HG02970 (cell line): ENCODE results near the gene PAK6.

Source experiments
- ATAC-seq: cut with Tn5 transposase; IDR thresholded peaks from one replicate; pipeline ENCODE4 v1.9.1; 2021; ENCODE audit warnings: mild to moderate bottlenecking, moderate library complexity, moderate number of reproducible peaks; ENCODE audit not compliant: unreplicated experiment, low FRiP score

Gene PAK6

GRCh38 chr15:40253167-40253790 lies 14.4 kb downstream of the PAK6 start:
- ATAC-seq = no peak

DNA sequence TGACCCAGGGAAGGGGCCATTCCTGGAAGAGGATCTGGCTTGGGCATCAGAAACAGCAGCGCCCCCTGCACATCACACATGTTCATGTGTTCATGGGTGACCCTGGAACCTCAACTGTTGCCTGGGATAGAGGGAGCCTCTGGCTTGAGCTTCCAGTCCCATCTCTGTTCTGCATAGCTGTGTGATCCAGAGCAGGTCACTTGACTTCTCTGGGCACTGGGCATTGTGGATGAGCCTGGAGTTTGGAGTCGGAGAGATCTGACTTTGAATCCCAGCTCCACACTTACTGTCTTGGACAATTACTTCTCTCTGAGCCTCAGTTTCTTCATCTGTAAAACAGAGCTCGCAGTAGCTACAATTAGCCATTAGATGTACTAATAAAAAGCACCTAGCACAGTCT lies 15.6 kb downstream of the PAK6 start:
- no peak for ATAC-seq

- ATAC-seq = no peak
Observed at GRCh38 chr15:40255033-40255432, 16.2 kb downstream of the PAK6 start.

DNA sequence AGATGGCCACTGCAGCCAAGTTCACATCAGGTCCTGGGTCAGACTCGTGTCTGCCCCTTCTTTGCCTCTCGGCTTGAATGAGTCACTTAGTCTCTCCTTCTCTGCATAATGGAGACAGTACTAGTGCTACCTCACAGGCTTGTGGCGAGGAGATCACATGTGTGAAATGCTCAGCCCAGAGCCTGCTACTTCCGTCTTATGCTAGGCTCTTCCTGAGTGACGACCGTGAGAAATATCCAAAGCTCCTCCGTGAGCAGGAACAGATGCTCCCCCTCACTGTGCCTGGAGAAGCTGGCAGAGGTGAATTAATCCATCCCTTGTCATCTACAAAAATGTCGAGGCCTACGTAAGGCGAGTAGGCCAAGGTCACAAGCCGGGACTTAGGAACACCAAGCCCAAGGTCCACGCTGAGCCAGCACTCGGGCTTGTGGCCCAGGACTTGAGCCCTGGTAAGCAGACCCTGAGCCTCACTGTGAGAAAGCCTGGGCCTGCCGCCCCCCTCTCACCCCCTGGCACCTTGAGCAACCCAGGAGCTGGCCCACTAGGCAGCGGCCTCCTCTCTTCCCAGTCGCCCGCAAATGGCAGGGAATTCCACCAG lies 17.9 kb downstream of the PAK6 start:
- ATAC-seq = no peak

DNA sequence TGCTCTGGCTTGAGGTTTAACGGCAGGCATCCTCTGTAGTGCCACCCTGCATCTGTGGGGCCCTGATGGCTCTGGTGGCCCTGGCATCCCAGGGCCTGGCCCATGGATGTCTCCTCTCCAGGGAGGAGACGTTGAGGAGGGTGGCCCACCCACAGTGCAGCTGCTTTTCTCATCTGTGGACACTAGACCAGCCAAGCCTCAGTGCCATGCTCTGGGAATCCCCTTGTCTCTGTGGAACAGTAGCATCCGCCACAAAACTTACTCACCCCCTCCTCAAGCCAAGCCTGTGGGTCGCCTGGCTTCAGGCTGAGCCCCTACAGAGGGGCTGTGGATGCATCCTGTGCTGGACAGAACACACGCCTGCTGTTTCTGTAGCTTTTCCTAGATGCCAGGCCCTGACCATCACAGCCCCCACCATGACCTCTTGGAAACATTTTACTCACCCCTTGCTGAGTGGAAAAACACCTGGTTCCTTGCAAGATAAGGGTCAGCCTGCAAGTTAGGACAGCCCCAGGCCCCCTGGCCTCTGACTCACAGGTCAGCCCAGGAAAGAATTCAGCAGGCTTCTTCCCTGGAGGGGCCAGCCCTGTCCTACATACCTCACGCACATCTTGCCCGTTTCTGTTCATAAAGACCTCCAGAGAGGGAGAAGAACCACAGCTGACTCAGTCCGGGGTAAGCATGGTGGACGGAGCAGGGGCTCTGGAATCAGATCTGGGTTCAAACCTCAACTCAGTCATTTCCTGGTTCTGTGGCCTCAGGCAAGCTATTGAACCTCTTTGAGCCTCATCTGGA lies 19.0 kb downstream of the PAK6 start:
- ATAC-seq = no peak

DNA sequence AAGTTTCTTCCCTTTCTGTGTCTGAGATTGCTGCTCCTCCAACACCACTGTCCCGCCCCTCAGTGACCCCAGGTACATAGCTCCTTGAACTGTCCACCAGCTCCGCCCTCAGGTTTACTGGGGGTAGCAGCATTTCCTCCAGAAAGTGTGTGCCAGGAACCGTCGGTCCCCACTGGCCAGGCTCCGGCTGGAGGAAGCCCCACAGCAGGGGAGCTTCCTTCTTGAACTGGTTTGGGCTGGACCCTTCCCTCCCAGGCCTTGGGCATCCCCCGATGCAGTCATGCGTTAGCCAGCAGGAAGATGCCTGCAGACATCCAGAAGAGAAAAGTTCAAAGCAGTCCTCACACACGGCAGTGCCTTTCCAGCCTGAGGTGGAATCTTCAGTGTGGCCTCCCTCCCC lies 19.7 kb downstream of the PAK6 start:
- ATAC-seq = no peak

DNA sequence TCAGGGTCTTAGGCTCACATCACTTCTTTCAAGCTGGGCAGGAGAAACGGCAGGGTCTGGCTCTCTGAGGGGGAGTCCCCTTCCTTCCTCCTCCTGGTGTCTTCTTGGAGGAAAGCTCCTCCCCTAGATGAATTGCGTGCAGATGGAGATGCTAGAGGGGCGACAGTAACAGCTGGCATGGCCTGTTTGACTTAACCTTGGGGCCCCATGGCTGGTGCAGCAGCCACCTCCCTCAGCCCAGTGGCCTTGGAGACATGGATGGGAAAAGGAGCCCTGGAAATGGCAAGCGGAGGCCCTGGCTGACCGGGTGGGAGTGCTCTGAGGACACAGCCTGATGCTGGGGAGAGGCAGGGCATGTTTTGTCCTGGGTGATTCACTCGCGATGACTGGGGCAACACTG lies 20.2 kb downstream of the PAK6 start:
- no peak for ATAC-seq

GRCh38 chr15:40263024-40263754 lies 24.3 kb downstream of the PAK6 start:
- no peak for ATAC-seq

DNA sequence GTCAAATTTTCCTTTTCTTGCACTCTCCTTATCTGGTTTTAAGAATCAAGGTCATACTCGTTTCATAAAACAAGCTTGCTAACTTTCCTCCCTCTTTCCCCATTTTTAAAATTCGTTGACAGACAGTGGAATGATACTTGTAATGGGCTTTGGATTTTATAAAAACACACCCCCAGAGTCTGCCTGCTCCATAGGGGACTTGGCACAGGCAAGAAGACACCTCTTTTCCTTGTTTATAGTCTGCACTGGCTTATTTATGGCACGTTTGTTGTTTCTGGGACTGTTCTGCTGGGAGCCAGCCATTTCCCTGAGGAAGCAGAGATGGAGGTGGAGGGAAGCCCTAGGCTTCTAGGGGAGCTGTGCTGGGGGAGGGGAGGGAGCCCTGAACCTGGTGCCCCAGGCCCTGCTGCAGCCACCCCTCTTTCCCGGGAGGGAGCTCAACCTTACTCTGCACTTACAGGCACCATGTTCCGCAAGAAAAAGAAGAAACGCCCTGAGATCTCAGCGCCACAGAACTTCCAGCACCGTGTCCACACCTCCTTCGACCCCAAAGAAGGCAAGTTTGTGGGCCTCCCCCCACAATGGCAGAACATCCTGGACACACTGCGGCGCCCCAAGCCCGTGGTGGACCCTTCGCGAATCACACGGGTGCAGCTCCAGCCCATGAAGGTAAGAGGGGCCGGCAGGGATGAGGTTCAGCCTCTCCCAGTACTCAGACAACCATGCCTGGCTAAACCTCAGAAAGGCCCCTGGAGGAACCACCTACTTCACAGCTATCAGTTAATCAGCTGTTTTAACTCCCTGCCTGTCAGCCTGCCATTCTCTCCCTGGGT lies 25.7 kb downstream of the PAK6 start:
- no peak for ATAC-seq

GRCh38 chr15:40265355-40265754 lies 26.5 kb downstream of the PAK6 start:
- no peak for ATAC-seq

DNA sequence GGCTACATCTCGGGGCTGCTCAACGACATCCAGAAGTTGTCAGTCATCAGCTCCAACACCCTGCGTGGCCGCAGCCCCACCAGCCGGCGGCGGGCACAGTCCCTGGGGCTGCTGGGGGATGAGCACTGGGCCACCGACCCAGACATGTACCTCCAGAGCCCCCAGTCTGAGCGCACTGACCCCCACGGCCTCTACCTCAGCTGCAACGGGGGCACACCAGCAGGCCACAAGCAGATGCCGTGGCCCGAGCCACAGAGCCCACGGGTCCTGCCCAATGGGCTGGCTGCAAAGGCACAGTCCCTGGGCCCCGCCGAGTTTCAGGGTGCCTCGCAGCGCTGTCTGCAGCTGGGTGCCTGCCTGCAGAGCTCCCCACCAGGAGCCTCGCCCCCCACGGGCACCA lies 27.0 kb downstream of the PAK6 start:
- ATAC-seq = no peak

GRCh38 chr15:40266828-40267304 lies 28.0 kb downstream of the PAK6 start:
- ATAC-seq = no peak

DNA sequence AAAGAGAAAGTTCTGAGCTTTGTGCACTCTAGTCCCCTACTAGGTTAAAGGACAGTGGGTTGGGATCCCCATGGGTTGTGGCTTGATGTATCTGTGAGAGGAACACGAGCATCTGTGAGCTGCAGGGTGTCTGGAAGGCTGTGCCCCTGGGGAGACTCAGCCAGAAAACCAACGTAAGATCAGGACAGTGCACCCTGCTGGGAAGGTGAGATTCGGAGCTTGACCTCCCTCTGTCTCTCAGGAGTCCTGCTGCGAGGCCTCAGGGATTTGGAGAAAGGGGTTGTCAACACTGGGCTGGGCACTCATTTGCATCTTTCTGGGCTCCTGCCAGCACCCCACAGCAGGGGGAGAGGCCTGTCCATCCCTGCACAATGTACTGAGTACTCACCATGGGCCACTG lies 28.8 kb downstream of the PAK6 start:
- no peak for ATAC-seq

DNA sequence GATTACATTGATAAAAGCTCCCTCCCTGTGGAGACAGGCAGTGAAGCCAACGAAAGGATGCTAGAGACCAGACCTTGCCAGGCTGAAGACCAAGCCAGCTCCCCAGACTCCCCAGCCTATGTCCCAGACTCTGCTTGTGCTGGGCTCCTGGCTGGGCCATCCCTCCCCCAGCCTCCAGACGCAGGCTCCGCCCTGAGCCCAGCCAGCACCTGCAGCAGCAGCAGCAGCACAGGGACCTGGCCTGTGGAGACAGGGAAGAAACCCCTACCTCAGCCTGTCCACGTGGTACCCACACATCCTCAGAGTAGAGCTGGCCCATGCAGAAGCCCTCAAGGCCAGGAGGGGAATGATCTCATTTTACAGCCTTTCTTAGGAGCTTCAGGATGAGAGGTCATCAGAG lies 30.7 kb downstream of the PAK6 start:
- ATAC-seq = no peak

GRCh38 chr15:40270246-40270995 lies 31.6 kb downstream of the PAK6 start:
- ATAC-seq = no peak

GRCh38 chr15:40271685-40272484 lies 33.0 kb downstream of the PAK6 start:
- ATAC-seq = no peak

- no peak for ATAC-seq
Observed at GRCh38 chr15:40272485-40273056, 33.7 kb downstream of the PAK6 start.

DNA sequence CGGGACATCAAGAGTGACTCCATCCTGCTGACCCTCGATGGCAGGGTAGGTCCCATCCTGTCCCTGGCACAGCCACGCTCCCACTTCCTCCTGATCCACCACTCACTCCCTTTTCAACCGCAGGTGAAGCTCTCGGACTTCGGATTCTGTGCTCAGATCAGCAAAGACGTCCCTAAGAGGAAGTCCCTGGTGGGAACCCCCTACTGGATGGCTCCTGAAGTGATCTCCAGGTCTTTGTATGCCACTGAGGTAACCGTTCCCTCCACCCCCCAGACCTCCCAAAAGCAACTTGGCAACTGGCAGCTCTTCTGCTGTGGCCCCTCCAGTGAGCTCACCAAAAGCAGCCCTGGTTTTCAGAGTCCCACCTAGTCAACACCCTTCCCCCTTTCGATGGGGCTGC lies 34.6 kb downstream of the PAK6 start:
- ATAC-seq = no peak
